22Rv1 (cell line): ENCODE results near the gene CDCA3.
A peak's percentile ranks its signal among the peaks of the same experiment; 100 is the strongest.

Experiments
- H3K27ac ChIP-seq: fragments of 450-650 bp; 2 replicates; pipeline ENCODE4 v1.5.1; 2017
- CTCF ChIP-seq: fragments of 450-650 bp; IDR thresholded peaks from 2 replicates; pipeline ENCODE4 v1.5.1; 2017; ENCODE audit warnings: mild to moderate bottlenecking
- ZFX ChIP-seq: fragments of 450-650 bp; IDR thresholded peaks from 2 replicates; pipeline ENCODE4 v1.6.1; 2017; ENCODE audit warnings: antibody characterized with exemption, borderline replicate concordance

CDCA3 gene

DNA sequence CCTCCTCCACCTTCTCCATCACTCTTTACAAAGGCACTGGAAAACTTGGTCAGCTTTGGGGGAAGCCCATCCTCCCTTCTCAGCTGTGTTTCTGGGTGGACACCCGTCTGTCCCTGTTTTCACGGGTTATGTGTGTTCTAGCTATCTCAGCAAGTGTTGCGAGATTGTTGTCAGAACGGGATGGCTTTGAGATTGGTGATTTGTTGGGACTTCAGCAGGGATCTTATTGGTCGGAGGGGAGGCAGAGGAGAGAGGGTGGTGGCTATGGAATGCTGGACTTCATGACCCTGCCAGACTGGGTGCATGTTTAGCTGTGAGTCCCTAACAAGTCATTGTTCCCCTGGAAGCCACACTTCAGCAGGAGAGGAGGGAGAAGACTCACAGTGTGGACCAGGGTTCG lies 3.0 kb upstream of the CDCA3 start:
- peak overlapping the region; percentile 99; the same call in 1 of the 2 replicates for H3K27ac ChIP-seq
- TF ChIP-seq ZFX = no peak
- TF ChIP-seq CTCF = no peak

- peak overlapping the region; percentile 99 for H3K27ac ChIP-seq
- no peak for TF ChIP-seq CTCF
- TF ChIP-seq ZFX = no peak
These were observed 2.5 kb upstream of the CDCA3 start for GRCh38 chr12:6853626-6854025.

GRCh38 chr12:6852651-6853354 lies 1.7 kb upstream of the CDCA3 start:
- H3K27ac ChIP-seq = peak overlapping the region; percentile 99
- TF ChIP-seq CTCF (no peak), ZFX (no peak)

- peak within 1 kb of the TSS; percentile 99 for H3K27ac ChIP-seq
- TF ChIP-seq ZFX = no peak
- no peak for TF ChIP-seq CTCF
These were observed 1.0 kb upstream of the CDCA3 start, which contains the start of gene USP5 for GRCh38 chr12:6851921-6852650. Gene USP5, plus strand, starts transcription at chr12:6852150. Its CDS starts 30 bp downstream, at chr12:6852180.

DNA sequence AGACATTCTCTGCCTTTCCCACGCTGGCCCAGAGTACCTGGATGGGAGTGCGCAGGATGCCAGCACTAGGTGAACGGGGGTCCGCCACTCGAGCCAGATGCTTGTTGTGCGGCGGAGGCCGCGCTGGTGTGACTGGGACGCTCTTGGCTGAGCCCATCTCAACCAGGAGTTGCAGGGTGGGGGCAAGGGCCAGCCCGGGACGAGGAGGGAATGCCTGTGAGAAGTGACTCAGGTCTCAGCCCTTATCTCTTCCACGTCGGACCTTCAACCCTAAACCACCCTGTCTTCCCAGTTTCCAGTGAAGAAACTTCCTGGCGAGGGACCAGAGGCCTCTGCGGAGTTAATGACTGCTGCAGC lies 312 bp downstream of the CDCA3 start:
- TF ChIP-seq CTCF = no peak
- TF ChIP-seq ZFX = no peak
- H3K27ac ChIP-seq = peak overlapping the region; percentile 99

GRCh38 chr12:6849976-6850560 lies 1.0 kb downstream of the CDCA3 start:
- H3K27ac ChIP-seq = peak overlapping the region; percentile 99
- TF ChIP-seq CTCF (no peak), ZFX (no peak)

DNA sequence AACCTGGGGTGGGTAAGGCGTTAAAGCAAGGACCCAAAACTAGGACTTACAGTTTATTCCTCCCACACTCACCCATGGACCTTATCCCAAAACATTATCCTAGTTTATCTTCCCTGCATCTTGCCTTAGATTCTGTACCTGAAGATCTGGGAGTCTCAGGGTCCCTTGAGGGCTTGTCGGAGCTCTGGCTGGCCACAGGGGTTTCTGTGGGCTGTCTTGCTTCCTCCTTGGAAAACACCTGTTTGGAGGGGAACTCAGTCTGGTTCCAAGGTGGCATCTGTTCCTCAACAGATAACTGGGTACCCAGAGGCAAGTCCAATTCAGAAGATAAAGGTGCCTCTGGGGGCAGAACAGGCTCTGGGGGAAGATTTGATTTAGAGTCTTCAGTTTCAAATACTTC lies 1.7 kb downstream of the CDCA3 start:
- no peak for TF ChIP-seq CTCF
- TF ChIP-seq ZFX = no peak
- peak overlapping the region; percentile 99 for H3K27ac ChIP-seq
